ENCODE measurements around the gene C1QL1.

- no peak for TF ChIP-seq CTCF (IDR thresholded peaks at IDR 0.05; ENCODE audit: low read length)
- no peak for TF ChIP-seq EZH2 (IDR thresholded peaks at IDR 0.05; ENCODE audit: borderline replicate concordance, low read length)
Observed at GRCh38 chr17:44998646-44999045, 30.5 kb upstream of the C1QL1 start.

All from OCI-LY1 (cell line).